Right lobe of liver (tissue), 6 donors: ENCODE results near the gene RAB36. TPM values are rescaled to one million over a fixed set of nuclear protein-coding genes. Genes with fewer than 3 reads are reported as not detected.

Experiments
- ATAC-seq, 4 donors: fragments of 200-7000 bp; cut with Tn5 transposase; one replicate each; pipeline ENCODE4 v1.9.1; 2020; ENCODE audit warnings: mild to moderate bottlenecking in 4 of 4, moderate library complexity in 4 of 4
- DNase-seq, 3 donors: peaks; one replicate each; pipeline ENCODE4 v3.0.0-alpha.2; 2020
- H3K27ac ChIP-seq, 3 donors: fragments of 200-600 bp; one replicate each; pipeline ENCODE4 v1.8.0; 2022
- H3K27me3 ChIP-seq, 2 donors: fragments of 200-600 bp; one replicate each; pipeline ENCODE4 v1.8.0; 2022
- H3K36me3 ChIP-seq, 4 donors: fragments of 200-600 bp; sonication (generic) in 1 of 4; one replicate each; pipeline versions ENCODE4 v1.5.1 to v1.8.0; 2017 to 2022; ENCODE audit warnings: control low read depth in 1 of 4
- H3K4me1 ChIP-seq, 4 donors: fragments of 200-600 bp; sonication (generic) in 1 of 4; one replicate each; pipeline versions ENCODE4 v1.5.1 to v1.8.0; 2017 to 2022; ENCODE audit warnings: control low read depth in 1 of 4
- H3K4me3 ChIP-seq, 3 donors: fragments of 200-600 bp; one replicate each; pipeline ENCODE4 v1.8.0; 2022
- H3K9me3 ChIP-seq, 4 donors: fragments of 200-600 bp; sonication (generic) in 1 of 4; one replicate each; pipeline versions ENCODE4 v1.5.1 to v1.8.0; 2017 to 2022; ENCODE audit warnings: control low read depth in 1 of 4
- POLR2A ChIP-seq: fragments of 450-650 bp; IDR thresholded peaks from one replicate; pipeline ENCODE4 v1.6.1; 2017; ENCODE audit warnings: antibody characterized with exemption, mild to moderate bottlenecking
- WGBS: methylation state at CpG from one replicate; pipeline ENCODE4 v1.1.6; 2018; ENCODE audit warnings: low coverage, low lambda C conversion rate; ENCODE audit not compliant: insufficient coverage; ENCODE audit errors: missing lambda C conversion rate; 5-methylcytosine and 5-hydroxymethylcytosine counted together
- intact Hi-C, 2 donors: fragments of 100-400 bp; cut with DNase I; formaldehyde crosslinking; loops; one replicate each; pipeline versions ENCODE4 v1.11.2 to v1.14.1; 2022
- total RNA-seq, 6 experiments: library from RNA; depleted of rRNA in 2 of 6; stranded (reverse); fragments of >200 nt in 2 of 6; fragmentation: NEBNext Ultra II Directional in 3 of 6; extraction: Animal tissue kit (Norgen Biotek cat#: 25700) in 3 of 6; gene quantifications; one replicate each; pipeline versions ENCODE4 v1.1.0 to v1.2.4, GENCODE V29; 2016 to 2023
- TF ChIP-seq, protein P1 (sequence below), 4 donors: fragments of 200-600 bp in 3 of 4; fragments of 450-650 bp in 1 of 4; IDR thresholded peaks; one replicate each; pipeline versions ENCODE4 v1.5.1 to v1.8.0; 2016 to 2022; ENCODE audit warnings: antibody characterized with exemption in 4 of 4, mild to moderate bottlenecking in 2 of 4
- donor health status: DM: no; HTN: yes; CAD: no.
- donor health status: DM: no; HTN: no; CAD: no.
- donor health status: DM: no; HTN: no; CAD: no.
- donor health status: DM: no; HTN: yes; CAD: no.
- donor health status: DM: no; HTN: yes; CAD: no.

Gene RAB36
- total RNA-seq, 6 experiments from 2014 or later, result 0.07 to 0.65 (median 0.19) TPM

DNA sequence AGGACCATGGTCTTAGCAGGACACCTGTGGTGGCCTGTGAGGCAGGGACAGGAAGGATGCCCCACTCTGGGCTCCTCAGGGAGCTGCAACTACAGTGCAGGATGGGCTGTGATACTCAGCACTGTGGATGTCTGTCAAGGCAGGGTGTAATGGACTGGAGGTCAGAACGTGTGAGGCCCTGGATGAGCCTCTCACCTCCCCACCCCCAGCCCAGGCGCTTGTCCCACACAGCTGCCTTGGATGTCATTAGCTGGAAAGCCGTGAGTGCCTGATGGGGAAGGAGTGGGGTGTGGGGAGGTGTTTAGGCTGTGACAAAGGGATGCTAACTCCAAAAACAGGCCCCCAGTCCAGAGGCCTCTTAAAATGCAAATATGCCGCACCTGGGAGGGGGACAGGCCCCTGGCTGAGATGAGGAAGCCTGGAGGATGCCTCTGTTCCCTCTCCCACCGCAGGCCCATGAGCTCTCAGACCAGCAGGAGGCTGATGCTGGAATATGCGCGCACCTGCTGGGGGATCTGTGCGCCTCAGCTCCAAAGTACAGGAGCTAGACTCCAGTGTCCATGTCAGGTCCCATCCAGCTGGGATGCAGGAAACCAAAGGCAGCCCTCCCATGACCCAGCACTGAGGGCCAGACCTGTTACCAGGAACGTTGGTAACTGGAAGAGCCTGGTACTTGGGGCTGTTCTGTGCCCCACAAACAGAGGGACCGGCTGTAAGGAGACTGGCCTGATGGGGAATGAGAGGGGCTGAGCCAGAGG, 28.6 kb upstream of the RAB36 start:
- Histone ChIP-seq H3K9me3 (no peaks in the 10 kb centered on the region), H3K36me3 (no peaks in the 10 kb centered on the region), H3K4me3 (no peak overlapping the region), H3K27ac (no peak overlapping the region), H3K4me1 (no peaks in the 10 kb centered on the region), H3K27me3 (no peaks in the 10 kb centered on the region)
- WGBS, result 83% methylated on average over 2 of the region's 10 CpGs
- DNase-seq (no peak), ATAC-seq (no peak)
- TF ChIP-seq POLR2A, result no peak
- TF ChIP-seq, protein P1, sequence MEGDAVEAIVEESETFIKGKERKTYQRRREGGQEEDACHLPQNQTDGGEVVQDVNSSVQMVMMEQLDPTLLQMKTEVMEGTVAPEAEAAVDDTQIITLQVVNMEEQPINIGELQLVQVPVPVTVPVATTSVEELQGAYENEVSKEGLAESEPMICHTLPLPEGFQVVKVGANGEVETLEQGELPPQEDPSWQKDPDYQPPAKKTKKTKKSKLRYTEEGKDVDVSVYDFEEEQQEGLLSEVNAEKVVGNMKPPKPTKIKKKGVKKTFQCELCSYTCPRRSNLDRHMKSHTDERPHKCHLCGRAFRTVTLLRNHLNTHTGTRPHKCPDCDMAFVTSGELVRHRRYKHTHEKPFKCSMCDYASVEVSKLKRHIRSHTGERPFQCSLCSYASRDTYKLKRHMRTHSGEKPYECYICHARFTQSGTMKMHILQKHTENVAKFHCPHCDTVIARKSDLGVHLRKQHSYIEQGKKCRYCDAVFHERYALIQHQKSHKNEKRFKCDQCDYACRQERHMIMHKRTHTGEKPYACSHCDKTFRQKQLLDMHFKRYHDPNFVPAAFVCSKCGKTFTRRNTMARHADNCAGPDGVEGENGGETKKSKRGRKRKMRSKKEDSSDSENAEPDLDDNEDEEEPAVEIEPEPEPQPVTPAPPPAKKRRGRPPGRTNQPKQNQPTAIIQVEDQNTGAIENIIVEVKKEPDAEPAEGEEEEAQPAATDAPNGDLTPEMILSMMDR (IDR thresholded peaks at IDR 0.05), result no peak
- intact Hi-C loops, result no loop called here

DNA sequence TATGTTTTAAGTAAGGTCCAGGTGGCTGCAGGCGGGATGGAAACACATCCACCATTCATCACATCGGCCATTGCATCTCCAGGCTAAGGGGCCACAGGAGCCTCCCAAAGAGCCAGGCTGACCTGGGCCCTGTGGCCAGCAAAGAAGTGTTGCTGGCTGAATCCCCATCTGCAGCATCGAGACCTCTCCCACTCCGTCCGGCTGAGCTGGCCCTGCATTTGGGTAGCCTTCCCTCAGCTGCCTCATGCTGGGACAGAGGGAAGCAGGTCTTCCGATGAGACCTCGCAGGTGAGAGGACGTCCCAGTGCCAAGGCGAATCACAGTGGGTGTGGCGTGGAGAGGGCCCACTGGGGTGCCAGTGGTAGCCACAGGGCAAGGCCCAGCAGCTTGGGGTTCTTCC, 28.0 kb upstream of the RAB36 start:
- Histone ChIP-seq H3K27me3 (no peaks in the 10 kb centered on the region), H3K36me3 (no peaks in the 10 kb centered on the region), H3K27ac (no peak overlapping the region), H3K9me3 (no peaks in the 10 kb centered on the region), H3K4me3 (no peak overlapping the region), H3K4me1 (no peaks in the 10 kb centered on the region)
- no peak for ATAC-seq
- intact Hi-C loops, result no loop called here
- no CpG with 5 or more reads among the region's 10 CpGs for WGBS
- no peak for DNase-seq
- TF ChIP-seq, protein P1 (IDR thresholded peaks at IDR 0.05), result no peak
- TF ChIP-seq POLR2A, result no peak

DNA sequence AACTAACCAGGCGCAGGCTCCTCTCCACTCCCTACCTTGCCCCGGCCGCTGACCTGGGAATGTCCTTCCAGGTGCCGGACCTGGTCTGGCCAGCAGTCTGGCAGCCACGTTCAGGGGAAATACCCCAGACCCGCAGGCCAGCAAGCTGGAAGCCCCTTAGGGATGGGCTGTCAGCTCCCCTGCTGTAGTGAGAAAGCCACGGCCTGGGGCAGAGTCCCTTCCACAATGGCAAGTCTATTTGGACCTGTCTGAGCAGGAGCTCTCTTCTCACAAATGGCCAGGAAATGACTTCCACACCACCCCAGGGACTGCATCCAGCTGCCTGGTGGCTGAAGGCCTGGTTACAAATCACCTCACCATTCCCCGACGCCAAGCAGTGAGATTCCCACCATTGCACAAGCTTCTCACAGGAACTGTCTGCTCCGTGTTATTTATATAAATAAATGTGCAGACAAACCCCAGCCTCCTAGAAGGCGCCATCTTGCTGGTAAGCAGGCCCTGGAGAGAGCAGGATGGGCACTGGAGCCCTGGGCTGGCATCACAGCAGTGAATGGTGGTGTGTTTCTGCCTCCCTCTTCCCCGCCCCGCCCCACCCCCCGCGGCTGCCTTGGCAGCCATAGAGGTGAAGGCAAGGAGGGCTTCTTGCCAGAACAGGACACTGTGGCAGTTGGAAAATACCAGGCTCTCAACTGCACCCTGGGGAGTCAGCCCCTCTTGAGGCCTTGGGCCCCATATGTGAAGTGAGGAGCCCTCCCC, 27.2 kb upstream of the RAB36 start:
- no peak overlapping the region for H3K27ac ChIP-seq
- DNase-seq, result no peak
- no CpG with 5 or more reads among the region's 15 CpGs for WGBS

DNA sequence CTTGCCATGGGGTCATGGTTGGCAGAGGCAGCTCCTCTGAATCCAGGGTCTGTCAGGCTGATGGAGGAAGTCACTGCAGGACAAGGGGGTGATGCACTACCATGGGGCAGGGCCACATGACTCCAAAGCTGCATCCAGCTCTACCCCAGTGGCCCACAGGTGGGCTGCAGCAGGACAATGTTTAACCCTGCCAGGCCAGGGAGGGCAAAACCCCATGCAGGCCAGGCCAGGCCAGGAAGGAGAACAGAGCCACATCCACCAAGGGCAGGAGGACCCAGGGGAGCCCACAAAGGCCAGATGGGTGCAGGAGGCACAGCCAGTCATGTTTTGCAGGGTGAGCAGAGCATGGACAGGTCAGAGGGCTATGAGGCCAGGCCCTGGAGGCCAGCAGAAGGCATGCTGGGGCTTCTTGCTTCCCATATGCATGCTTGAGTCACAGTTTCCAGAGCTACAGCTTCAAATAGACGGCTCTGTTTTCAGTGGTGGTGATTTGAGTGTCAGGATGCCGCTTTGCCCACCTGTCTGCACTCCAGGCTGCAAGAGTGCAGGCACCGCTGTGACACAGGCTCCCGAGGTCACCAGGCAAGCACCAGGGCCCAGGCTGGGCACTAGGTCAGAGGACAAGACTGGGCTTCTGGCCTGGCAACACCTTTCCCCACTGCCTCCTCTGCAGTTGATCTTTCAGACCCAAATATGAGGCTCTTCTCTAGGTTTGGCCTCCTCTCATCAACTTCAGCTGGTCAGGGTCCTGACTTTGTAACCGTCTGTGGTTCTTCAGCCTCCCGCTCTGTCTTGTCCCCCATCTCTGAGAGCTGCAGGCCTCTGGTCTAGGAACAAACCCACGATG, 26.4 kb upstream of the RAB36 start:
- Histone ChIP-seq H3K27ac (no peak overlapping the region), H3K36me3 (no peaks in the 10 kb centered on the region), H3K9me3 (no peaks in the 10 kb centered on the region), H3K4me1 (no peaks in the 10 kb centered on the region), H3K27me3 (no peaks in the 10 kb centered on the region), H3K4me3 (no peak overlapping the region)
- 89% methylated on average over 3 of the region's 7 CpGs for WGBS
- TF ChIP-seq, protein P1 (IDR thresholded peaks at IDR 0.05), result no peak
- no peak for TF ChIP-seq POLR2A
- DNase-seq, result no peak
- ATAC-seq, result peak in 2 of 4 donors; percentile 40 to 58
- intact Hi-C loops, result no loop called here

More for the DNA sequence above, 27.2 kb upstream of the RAB36 start:
- no peaks in the 10 kb centered on the region for H3K27me3 ChIP-seq
- TF ChIP-seq POLR2A, result no peak
- TF ChIP-seq, protein P1 (IDR thresholded peaks at IDR 0.05), result no peak
- intact Hi-C loops, result no loop called here
- H3K36me3 ChIP-seq, result no peaks in the 10 kb centered on the region
- H3K9me3 ChIP-seq, result no peaks in the 10 kb centered on the region
- no peak overlapping the region for H3K4me3 ChIP-seq
- no peak for ATAC-seq
- no peaks in the 10 kb centered on the region for H3K4me1 ChIP-seq
